Activated T-helper 17 cell treated with anti-CD3 and anti-CD28 coated beads, Interleukin-2, amount 50 U/mL, for 72 hours (primary cell): ENCODE measurements around the gene RPS6KA2. TPM values are rescaled to one million over a fixed set of nuclear protein-coding genes. Genes with fewer than 3 reads are reported as not detected.

Experiments
- ATAC-seq: fragments of 150-1000 bp; cut with Tn5 transposase; replicated peaks from 2 replicates; pipeline ENCODE4 v1.10.0; 2021; ENCODE audit warnings: mild to moderate bottlenecking, moderate library complexity
- H3K27ac Mint-ChIP-seq: one replicate; pipeline ENCODE4 v1.8.0; 2022; ENCODE audit warnings: mixed read lengths
- H3K27me3 Mint-ChIP-seq: one replicate; pipeline ENCODE4 v1.8.0; 2022; ENCODE audit warnings: mixed read lengths
- H3K36me3 Mint-ChIP-seq: one replicate; pipeline ENCODE4 v1.8.0; 2022; ENCODE audit warnings: low read depth, mild to moderate bottlenecking, mixed read lengths
- H3K4me1 Mint-ChIP-seq: one replicate; pipeline ENCODE4 v1.8.0; 2022; ENCODE audit warnings: mixed read lengths
- H3K4me3 Mint-ChIP-seq: one replicate; pipeline ENCODE4 v1.8.0; 2022; ENCODE audit warnings: mild to moderate bottlenecking, mixed read lengths
- H3K9me3 Mint-ChIP-seq: one replicate; pipeline ENCODE4 v1.8.0; 2022; ENCODE audit warnings: mixed read lengths
- total RNA-seq, 2 donors: library from RNA; stranded (reverse); gene quantifications; one replicate each; pipeline ENCODE4 v1.2.3, GENCODE V29; 2022

Gene RPS6KA2
- total RNA-seq, 2 donors from 2014 or later = 1.3 to 1.5 TPM

- Mint-ChIP-seq H3K27ac (no peak overlapping the region), H3K4me1 (no peaks in the 10 kb centered on the region), H3K9me3 (peaks cover 5% of the 10 kb centered on the region), H3K4me3 (no peak overlapping the region), H3K27me3 (no peaks in the 10 kb centered on the region), H3K36me3 (no peaks in the 10 kb centered on the region)
- ATAC-seq = no peak
Measured at GRCh38 chr6:166563200-166563599, 63.9 kb downstream of the RPS6KA2 start.

- H3K4me3 Mint-ChIP-seq = no peak overlapping the region
- no peak overlapping the region for H3K27ac Mint-ChIP-seq
- H3K36me3 Mint-ChIP-seq = no peaks in the 10 kb centered on the region
- H3K27me3 Mint-ChIP-seq = no peaks in the 10 kb centered on the region
- peaks cover 5% of the 10 kb centered on the region for H3K9me3 Mint-ChIP-seq
- H3K4me1 Mint-ChIP-seq = no peaks in the 10 kb centered on the region
- ATAC-seq = no peak
Measured at GRCh38 chr6:166562726-166563125, 64.3 kb downstream of the RPS6KA2 start.

- no peak for ATAC-seq
- Mint-ChIP-seq H3K9me3 (peaks cover 5% of the 10 kb centered on the region), H3K27ac (no peak overlapping the region), H3K36me3 (no peaks in the 10 kb centered on the region), H3K4me3 (no peak overlapping the region), H3K4me1 (no peaks in the 10 kb centered on the region), H3K27me3 (no peaks in the 10 kb centered on the region)
Measured at GRCh38 chr6:166561771-166562359, 65.2 kb downstream of the RPS6KA2 start.

GRCh38 chr6:166560222-166560621, 66.8 kb downstream of the RPS6KA2 start:
- H3K27me3 Mint-ChIP-seq = no peaks in the 10 kb centered on the region
- H3K9me3 Mint-ChIP-seq = peaks cover 5% of the 10 kb centered on the region
- H3K4me3 Mint-ChIP-seq = no peak overlapping the region
- H3K36me3 Mint-ChIP-seq = no peaks in the 10 kb centered on the region
- no peaks in the 10 kb centered on the region for H3K4me1 Mint-ChIP-seq
- no peak for ATAC-seq
- no peak overlapping the region for H3K27ac Mint-ChIP-seq

GRCh38 chr6:166559662-166560061, 67.4 kb downstream of the RPS6KA2 start:
- Mint-ChIP-seq H3K36me3 (no peaks in the 10 kb centered on the region), H3K4me1 (no peaks in the 10 kb centered on the region), H3K27me3 (no peaks in the 10 kb centered on the region), H3K27ac (no peak overlapping the region), H3K4me3 (no peak overlapping the region), H3K9me3 (peaks cover 5% of the 10 kb centered on the region)
- ATAC-seq = no peak

GRCh38 chr6:166559211-166559610, 67.8 kb downstream of the RPS6KA2 start:
- H3K36me3 Mint-ChIP-seq = no peaks in the 10 kb centered on the region
- no peak overlapping the region for H3K4me3 Mint-ChIP-seq
- H3K4me1 Mint-ChIP-seq = no peaks in the 10 kb centered on the region
- peaks cover 5% of the 10 kb centered on the region for H3K9me3 Mint-ChIP-seq
- H3K27me3 Mint-ChIP-seq = no peaks in the 10 kb centered on the region
- no peak for ATAC-seq
- H3K27ac Mint-ChIP-seq = no peak overlapping the region

GRCh38 chr6:166558156-166559005, 68.7 kb downstream of the RPS6KA2 start:
- Mint-ChIP-seq H3K4me1 (no peaks in the 10 kb centered on the region), H3K27ac (no peak overlapping the region), H3K27me3 (no peaks in the 10 kb centered on the region), H3K9me3 (peaks cover 5% of the 10 kb centered on the region), H3K4me3 (no peak overlapping the region), H3K36me3 (no peaks in the 10 kb centered on the region)
- no peak for ATAC-seq

GRCh38 chr6:166556863-166557322, 70.2 kb downstream of the RPS6KA2 start:
- no peak overlapping the region for H3K4me3 Mint-ChIP-seq
- peaks cover 5% of the 10 kb centered on the region for H3K9me3 Mint-ChIP-seq
- no peaks in the 10 kb centered on the region for H3K27me3 Mint-ChIP-seq
- no peaks in the 10 kb centered on the region for H3K36me3 Mint-ChIP-seq
- ATAC-seq = peak; percentile 35
- H3K27ac Mint-ChIP-seq = no peak overlapping the region
- no peaks in the 10 kb centered on the region for H3K4me1 Mint-ChIP-seq

- Mint-ChIP-seq H3K4me3 (no peak overlapping the region), H3K36me3 (no peaks in the 10 kb centered on the region), H3K27me3 (no peaks in the 10 kb centered on the region), H3K4me1 (no peaks in the 10 kb centered on the region), H3K27ac (no peak overlapping the region), H3K9me3 (peaks cover 5% of the 10 kb centered on the region)
- ATAC-seq = no peak
Measured at GRCh38 chr6:166556336-166556735, 70.7 kb downstream of the RPS6KA2 start.

- Mint-ChIP-seq H3K4me1 (no peaks in the 10 kb centered on the region), H3K9me3 (peaks cover 4% of the 10 kb centered on the region), H3K36me3 (no peaks in the 10 kb centered on the region), H3K27me3 (no peaks in the 10 kb centered on the region), H3K4me3 (no peak overlapping the region), H3K27ac (no peak overlapping the region)
- ATAC-seq = no peak
Measured at GRCh38 chr6:166555086-166555485, 72.0 kb downstream of the RPS6KA2 start.

- no peaks in the 10 kb centered on the region for H3K9me3 Mint-ChIP-seq
- ATAC-seq = no peak
- no peak overlapping the region for H3K27ac Mint-ChIP-seq
- H3K27me3 Mint-ChIP-seq = no peaks in the 10 kb centered on the region
- no peaks in the 10 kb centered on the region for H3K4me1 Mint-ChIP-seq
- H3K36me3 Mint-ChIP-seq = no peaks in the 10 kb centered on the region
- no peak overlapping the region for H3K4me3 Mint-ChIP-seq
Measured at GRCh38 chr6:166554316-166554715, 72.7 kb downstream of the RPS6KA2 start.

- Mint-ChIP-seq H3K4me3 (no peak overlapping the region), H3K27me3 (no peaks in the 10 kb centered on the region), H3K4me1 (no peaks in the 10 kb centered on the region), H3K9me3 (no peaks in the 10 kb centered on the region), H3K27ac (no peak overlapping the region), H3K36me3 (no peaks in the 10 kb centered on the region)
- ATAC-seq = no peak
Measured at GRCh38 chr6:166553563-166554271, 73.3 kb downstream of the RPS6KA2 start.

- Mint-ChIP-seq H3K36me3 (no peaks in the 10 kb centered on the region), H3K9me3 (no peaks in the 10 kb centered on the region), H3K27ac (no peak overlapping the region), H3K4me1 (no peaks in the 10 kb centered on the region), H3K27me3 (no peaks in the 10 kb centered on the region), H3K4me3 (no peak overlapping the region)
- ATAC-seq = no peak
Measured at GRCh38 chr6:166552600-166552999, 74.5 kb downstream of the RPS6KA2 start.

GRCh38 chr6:166551754-166552495, 75.1 kb downstream of the RPS6KA2 start:
- H3K27ac Mint-ChIP-seq = no peak overlapping the region
- H3K27me3 Mint-ChIP-seq = no peaks in the 10 kb centered on the region
- H3K4me1 Mint-ChIP-seq = no peaks in the 10 kb centered on the region
- ATAC-seq = no peak
- no peak overlapping the region for H3K4me3 Mint-ChIP-seq
- H3K9me3 Mint-ChIP-seq = no peaks in the 10 kb centered on the region
- H3K36me3 Mint-ChIP-seq = no peaks in the 10 kb centered on the region
